SK-N-SH (cell line): Measurements from ENCODE around the gene TSPAN31. TPM values are rescaled to one million over a fixed set of nuclear protein-coding genes. Genes with fewer than 3 reads are reported as not detected.

ENCODE experiments used
- CTCF ChIA-PET: fragments of 300-600, 350-600 bp; formaldehyde crosslinking; extraction: SDS; loops from one replicate; lab custom pipeline; 2021; lab: Yijun Ruan, JAX
- POLR2A ChIA-PET: fragments of 350-600 bp; sonication (Branson Sonifier 250); formaldehyde crosslinking; extraction: SDS; loops from one replicate; lab custom pipeline; 2020; ENCODE audit warnings: antibody characterized with exemption, inconsistent platforms; lab: Yijun Ruan, JAX
- DNase-seq: peaks from one replicate; pipeline ENCODE4 v3.0.0; 2012
- H2AFZ ChIP-seq: fragments of 200-600 bp; sonication (generic); 2 replicates; pipeline ENCODE4 v1.8.1; 2016; ENCODE audit warnings: antibody characterized with exemption, mild to moderate bottlenecking, low read depth
- H3F3A ChIP-seq: fragments of 200-600 bp; sonication (generic); replicated peaks from 2 replicates; pipeline ENCODE3; 2016; ENCODE audit warnings: antibody characterized with exemption, mild to moderate bottlenecking; ENCODE audit not compliant: insufficient read depth
- H3K27ac ChIP-seq, 2 experiments: fragments of 200-500 bp in 1 of 2; fragments of 200-600 bp in 1 of 2; sonication (Bioruptor generic) in 1 of 2; sonication (generic), shearing (Covaris generic) in 1 of 2; 2 replicates each; pipeline versions ENCODE4 v1.5.1 to v1.6.1; 2014 to 2016; ENCODE audit warnings: low read depth in 2 of 2, inconsistent platforms in 1 of 2, low read length in 1 of 2, mild to moderate bottlenecking in 1 of 2, mixed read lengths in 1 of 2
- H3K27me3 ChIP-seq: fragments of 200-600 bp; sonication (generic), shearing (Covaris generic); 2 replicates; pipeline ENCODE4 v1.6.1; 2016; ENCODE audit warnings: mixed run types; ENCODE audit not compliant: insufficient read depth
- H3K36me3 ChIP-seq, 2 experiments: fragments of 200-500 bp in 1 of 2; fragments of 200-600 bp in 1 of 2; sonication (Bioruptor generic) in 1 of 2; sonication (generic) in 1 of 2; replicated peaks in 1 of 2; 2 replicates each; pipeline versions ENCODE3 to v1.5.1; 2014 to 2016; ENCODE audit warnings: low read length in 1 of 2, mild to moderate bottlenecking in 1 of 2; ENCODE audit not compliant: insufficient read depth in 2 of 2, control insufficient read depth in 1 of 2
- H3K4me1 ChIP-seq, 2 experiments: fragments of 200-500 bp in 1 of 2; fragments of 200-600 bp in 1 of 2; sonication (Bioruptor generic) in 1 of 2; sonication (generic), shearing (Covaris generic) in 1 of 2; 2 replicates each; pipeline versions ENCODE4 v1.5.1 to v1.6.1; 2014 to 2016; ENCODE audit warnings: low read depth in 1 of 2, low read length in 1 of 2, mixed run types in 1 of 2; ENCODE audit not compliant: insufficient read depth in 2 of 2, control insufficient read depth in 1 of 2
- H3K4me2 ChIP-seq: fragments of 200-600 bp; sonication (generic), shearing (Covaris generic); 2 replicates; pipeline ENCODE4 v1.6.1; 2017; ENCODE audit warnings: mixed run types
- H3K4me3 ChIP-seq, 2 experiments: fragments of 200-500 bp in 1 of 2; fragments of 200-600 bp in 1 of 2; sonication (Bioruptor generic) in 1 of 2; sonication (generic), shearing (Covaris generic) in 1 of 2; 2 replicates each; pipeline versions ENCODE4 v1.5.1 to v1.8.1; 2014 to 2016; ENCODE audit warnings: low read depth in 2 of 2, inconsistent platforms in 1 of 2, low read length in 1 of 2, mild to moderate bottlenecking in 1 of 2, mixed read lengths in 1 of 2, moderate library complexity in 1 of 2
- H3K79me2 ChIP-seq: fragments of 200-600 bp; sonication (generic); 2 replicates; pipeline ENCODE4 v1.8.1; 2017; ENCODE audit warnings: mild to moderate bottlenecking; ENCODE audit not compliant: insufficient read depth
- H3K9ac ChIP-seq: fragments of 200-600 bp; sonication (generic); 2 replicates; pipeline ENCODE4 v1.6.1; 2017; ENCODE audit warnings: mixed run types
- H3K9me2 ChIP-seq: fragments of 200-600 bp; sonication (generic); 2 replicates; pipeline ENCODE4 v1.6.1; 2017; ENCODE audit warnings: mixed run types
- H3K9me3 ChIP-seq: fragments of 200-600 bp; sonication (generic); 2 replicates; pipeline ENCODE4 v1.6.1; 2017; ENCODE audit warnings: mixed run types, mild to moderate bottlenecking, moderate library complexity
- H4K20me1 ChIP-seq: fragments of 200-600 bp; sonication (generic); 2 replicates; pipeline ENCODE4 v1.6.1; 2017; ENCODE audit warnings: mild to moderate bottlenecking, mixed run types; ENCODE audit not compliant: insufficient read depth
- CHD2 ChIP-seq: fragments of 150-350 bp; IDR thresholded peaks from 2 replicates; pipeline ENCODE4 v1.6.1; 2018; ENCODE audit warnings: low read length; ENCODE audit not compliant: partially characterized antibody
- FOXJ3 ChIP-seq: sonication (generic); formaldehyde crosslinking; IDR thresholded peaks from 2 replicates; pipeline ENCODE4 v1.5.1; 2020; ENCODE audit warnings: mild to moderate bottlenecking, missing genetic modification reagents
- GABPA ChIP-seq: IDR thresholded peaks from 2 replicates; pipeline ENCODE4 v1.4.0; 2012; ENCODE audit warnings: low read depth, mild to moderate bottlenecking
- MXI1 ChIP-seq: IDR thresholded peaks from 2 replicates; pipeline ENCODE4 v1.6.1; 2012; ENCODE audit warnings: mild to moderate bottlenecking, low read depth, low read length, improper control_type of control experiment
- NFIC ChIP-seq: IDR thresholded peaks from 2 replicates; pipeline ENCODE4 v1.4.0; 2012; ENCODE audit warnings: borderline replicate concordance
- REST ChIP-seq: IDR thresholded peaks from 2 replicates; pipeline ENCODE4 v1.6.1; 2012; ENCODE audit warnings: mild to moderate bottlenecking, low read depth, low read length, moderate library complexity
- RFX5 ChIP-seq: IDR thresholded peaks from 2 replicates; pipeline ENCODE4 v1.6.1; 2012; ENCODE audit warnings: mild to moderate bottlenecking, improper control_type of control experiment, low read length
- RXRA ChIP-seq: IDR thresholded peaks from 2 replicates; pipeline ENCODE4 v1.4.0; 2012; ENCODE audit warnings: low read depth, mild to moderate bottlenecking, borderline replicate concordance
- SMC3 ChIP-seq: IDR thresholded peaks from 2 replicates; pipeline ENCODE4 v1.6.1; 2012; ENCODE audit warnings: low read depth, low read length, improper control_type of control experiment
- TAF1 ChIP-seq: IDR thresholded peaks from 2 replicates; pipeline ENCODE4 v1.6.1; 2012; ENCODE audit warnings: low read depth, mild to moderate bottlenecking, low read length, moderate library complexity, borderline replicate concordance
- TCF12 ChIP-seq: IDR thresholded peaks from 2 replicates; pipeline ENCODE4 v1.4.0; 2012
- YY1 ChIP-seq: IDR thresholded peaks from 2 replicates; pipeline ENCODE4 v1.4.0; 2012; ENCODE audit warnings: low read depth, mild to moderate bottlenecking
- WGBS: methylation state at CpG from one replicate; pipeline ENCODE4 v1.1.6; 2017; ENCODE audit warnings: low lambda C conversion rate; 5-methylcytosine and 5-hydroxymethylcytosine counted together
- polyA plus RNA-seq, 3 experiments: library from polyadenylated mRNA; depleted of rRNA; stranded (reverse); fragments of >200 nt; gene quantifications; 2 replicates each; pipeline ENCODE4 v1.2.3, GENCODE V29; 2012
- TF ChIP-seq, protein P1 (sequence below): fragments of 200-600 bp; sonication (generic); IDR thresholded peaks from 2 replicates; pipeline ENCODE4 v1.6.1; 2017; ENCODE audit warnings: antibody characterized with exemption, mild to moderate bottlenecking, moderate library complexity
- TF ChIP-seq, protein P2 (sequence below): IDR thresholded peaks from 2 replicates; pipeline ENCODE4 v1.4.0; 2012; ENCODE audit warnings: low read depth, borderline replicate concordance
- TF ChIP-seq, protein P3 (sequence below): IDR thresholded peaks from 2 replicates; pipeline ENCODE4 v1.4.0; 2012; ENCODE audit warnings: low read depth, borderline replicate concordance

The TSPAN31 gene
- polyA plus RNA-seq, 1 of the 3 experiments (the other 2 are of a cell fraction) = 36.8 TPM

DNA sequence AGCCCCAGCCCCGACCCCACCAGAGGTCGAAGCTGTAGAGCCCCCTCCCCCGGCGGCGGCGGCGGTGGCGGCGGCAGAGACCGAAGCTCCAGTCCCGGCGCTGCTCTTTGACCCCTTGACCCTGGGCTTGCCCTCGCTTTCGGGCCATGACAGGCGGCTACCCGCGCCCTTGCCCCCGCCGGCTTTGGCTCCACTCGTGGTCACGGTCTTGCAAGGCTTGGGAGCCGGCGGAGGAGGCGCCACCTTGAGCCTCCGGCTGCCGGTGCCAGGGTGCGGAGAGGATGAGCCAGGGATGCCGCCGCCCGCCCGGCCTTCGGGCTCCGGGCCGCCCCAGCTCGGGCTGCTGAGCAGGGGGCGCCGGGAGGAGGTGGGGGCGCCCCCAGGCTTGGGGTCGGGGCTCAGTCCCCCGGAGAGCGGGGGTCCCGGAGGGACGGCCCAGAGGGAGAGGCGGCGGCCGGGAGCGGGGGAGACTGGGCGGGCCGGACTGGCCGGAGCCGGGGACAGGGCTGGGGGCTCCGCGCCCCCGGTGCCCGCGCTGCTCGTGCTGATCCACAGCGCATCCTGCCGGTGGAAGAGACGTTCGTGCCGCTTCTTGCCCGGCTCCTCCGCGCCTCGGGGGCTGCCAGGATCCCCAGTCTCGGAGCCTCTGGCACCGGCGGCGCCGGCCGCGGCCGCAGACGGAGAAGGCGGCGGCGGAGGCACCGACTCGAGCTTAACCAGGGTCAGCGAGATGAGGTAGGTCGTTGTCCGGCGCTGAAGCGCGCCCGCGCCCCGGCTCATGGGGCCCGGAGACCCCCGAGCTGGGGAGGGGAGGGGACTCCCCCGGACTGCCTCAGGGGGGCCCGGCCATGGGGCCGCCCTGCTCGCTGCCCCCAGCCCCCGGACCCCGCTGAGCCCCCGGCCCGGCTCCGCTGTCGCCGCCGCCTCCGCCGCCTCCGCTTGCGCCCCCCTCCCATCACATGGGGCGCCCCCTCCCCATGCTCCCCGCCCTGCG is 7.1 kb upstream of the TSPAN31 start:
- Histone ChIP-seq H3K9ac (peak overlapping the region; percentile 55), H3K4me3 (peak overlapping the region; percentile 63 to 68), H3K9me2 (no peaks in the 10 kb centered on the region), H3K79me2 (no peaks in the 10 kb centered on the region), H3K27me3 (no peaks in the 10 kb centered on the region), H3K27ac (no peak overlapping the region; a peak in 1 of 4 replicates), H4K20me1 (no peaks in the 10 kb centered on the region), H2AFZ (peak overlapping the region; percentile 59; the same call in 1 of the 2 replicates), H3F3A (peaks cover 18% of the 10 kb centered on the region), H3K4me2 (peak overlapping the region; percentile 87), H3K9me3 (no peaks in the 10 kb centered on the region), H3K36me3 (peaks cover 0 to 2% of the 10 kb centered on the region in 2 experiments), H3K4me1 (peaks cover 0 to 29% of the 10 kb centered on the region in 2 experiments; a peak in 2 of 4 replicates)
- ChIA-PET CTCF (interaction anchor here (0.7 to 7.1 kb wide), 17 partner anchors 13 to 168 kb away, joined by 3 to 133 read pairs (median 5); partner anchors contain the start of genes B4GALNT1, CDK4 and CYP27B1), POLR2A (interaction anchor here (0.5 to 2.6 kb wide), 3 partner anchors 12 to 249 kb away, joined by 3 to 21 read pairs (median 5); partner anchors contain the start of gene CDK4)
- DNase-seq = peak; percentile 84
- 44% methylated on average over 16 of the region's 110 CpGs for WGBS
- no peak for TF ChIP-seq CHD2
- TF ChIP-seq RFX5 = no peak
- no peak for TF ChIP-seq MXI1
- TF ChIP-seq, protein P1, sequence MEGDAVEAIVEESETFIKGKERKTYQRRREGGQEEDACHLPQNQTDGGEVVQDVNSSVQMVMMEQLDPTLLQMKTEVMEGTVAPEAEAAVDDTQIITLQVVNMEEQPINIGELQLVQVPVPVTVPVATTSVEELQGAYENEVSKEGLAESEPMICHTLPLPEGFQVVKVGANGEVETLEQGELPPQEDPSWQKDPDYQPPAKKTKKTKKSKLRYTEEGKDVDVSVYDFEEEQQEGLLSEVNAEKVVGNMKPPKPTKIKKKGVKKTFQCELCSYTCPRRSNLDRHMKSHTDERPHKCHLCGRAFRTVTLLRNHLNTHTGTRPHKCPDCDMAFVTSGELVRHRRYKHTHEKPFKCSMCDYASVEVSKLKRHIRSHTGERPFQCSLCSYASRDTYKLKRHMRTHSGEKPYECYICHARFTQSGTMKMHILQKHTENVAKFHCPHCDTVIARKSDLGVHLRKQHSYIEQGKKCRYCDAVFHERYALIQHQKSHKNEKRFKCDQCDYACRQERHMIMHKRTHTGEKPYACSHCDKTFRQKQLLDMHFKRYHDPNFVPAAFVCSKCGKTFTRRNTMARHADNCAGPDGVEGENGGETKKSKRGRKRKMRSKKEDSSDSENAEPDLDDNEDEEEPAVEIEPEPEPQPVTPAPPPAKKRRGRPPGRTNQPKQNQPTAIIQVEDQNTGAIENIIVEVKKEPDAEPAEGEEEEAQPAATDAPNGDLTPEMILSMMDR = peak; percentile 49
- TF ChIP-seq YY1 = no peak

DNA sequence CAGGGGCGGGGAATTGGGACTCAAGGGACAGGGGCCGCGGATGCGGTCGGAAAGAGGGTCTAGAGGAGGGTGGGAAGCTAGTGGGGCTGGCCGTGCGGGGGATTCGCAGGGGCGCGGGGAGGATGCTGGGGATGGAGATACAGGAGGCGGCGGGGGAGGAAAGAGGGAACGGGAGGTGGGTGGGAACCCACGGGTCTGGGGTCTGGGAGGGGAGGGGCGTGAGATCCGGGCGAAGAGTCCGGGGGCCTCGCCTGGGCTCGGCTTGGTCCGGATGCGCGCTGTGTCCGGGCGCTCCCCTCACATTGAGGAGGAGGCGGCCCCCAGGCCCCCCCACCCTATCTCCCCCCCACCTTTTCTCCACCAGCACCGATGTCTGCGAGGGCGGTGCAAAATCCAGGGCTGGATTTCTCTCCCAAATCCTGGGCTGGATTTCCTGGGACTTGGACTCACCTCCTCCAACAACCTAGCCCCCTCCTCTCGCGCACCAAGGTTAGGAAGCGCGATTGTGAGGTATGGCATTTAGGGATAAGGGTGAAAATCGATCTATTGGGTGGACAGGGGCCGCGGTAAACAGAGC is 6.1 kb upstream of the TSPAN31 start, which contains the start of gene AGAP2:
Gene AGAP2, minus strand, starts transcription at position 82 of the 577 bp plus-strand sequence. CDS start 496 bp downstream, outside the sequence.
- H3K36me3 ChIP-seq = peaks cover 0 to 2% of the 10 kb centered on the region in 2 experiments
- no peaks in the 10 kb centered on the region for H4K20me1 ChIP-seq
- H3K4me3 ChIP-seq = peak within 1 kb of the TSS; percentile 63 to 68
- H3K9me2 ChIP-seq = no peaks in the 10 kb centered on the region
- POLR2A ChIA-PET = no interaction called here
- H3K4me1 ChIP-seq = peaks cover 0 to 29% of the 10 kb centered on the region in 2 experiments; a peak in 2 of 4 replicates
- peak; percentile 91 for DNase-seq
- H2AFZ ChIP-seq = peak within 1 kb of the TSS; percentile 63; the same call in 1 of the 2 replicates
- H3K27ac ChIP-seq = peak within 1 kb of the TSS in 1 of 2 experiments; percentile 78; a peak in 2 of 4 replicates
- no peaks in the 10 kb centered on the region for H3K27me3 ChIP-seq
- no peaks in the 10 kb centered on the region for H3K9me3 ChIP-seq
- peaks cover 17% of the 10 kb centered on the region for H3F3A ChIP-seq
- 3% methylated on average over 34 of the region's 36 CpGs for WGBS
- H3K79me2 ChIP-seq = no peaks in the 10 kb centered on the region
- H3K4me2 ChIP-seq = peak within 1 kb of the TSS; percentile 87
- CTCF ChIA-PET = interaction anchor here (0.8 to 7.1 kb wide), 7 partner anchors 12 to 156 kb away, joined by 3 to 133 read pairs (median 5); partner anchors contain the start of gene B4GALNT1
- H3K9ac ChIP-seq = peak within 1 kb of the TSS; percentile 55
- TF ChIP-seq YY1 (peak; percentile 69; the same call in 1 of the 2 replicates), NFIC (no peak), TAF1 (peak; percentile 16; the same call in 1 of the 2 replicates), TCF12 (no peak), SMC3 (no peak), RXRA (no peak), REST (no peak), FOXJ3 (no peak), RFX5 (peak; percentile 81), GABPA (no peak)
- TF ChIP-seq, protein P2, sequence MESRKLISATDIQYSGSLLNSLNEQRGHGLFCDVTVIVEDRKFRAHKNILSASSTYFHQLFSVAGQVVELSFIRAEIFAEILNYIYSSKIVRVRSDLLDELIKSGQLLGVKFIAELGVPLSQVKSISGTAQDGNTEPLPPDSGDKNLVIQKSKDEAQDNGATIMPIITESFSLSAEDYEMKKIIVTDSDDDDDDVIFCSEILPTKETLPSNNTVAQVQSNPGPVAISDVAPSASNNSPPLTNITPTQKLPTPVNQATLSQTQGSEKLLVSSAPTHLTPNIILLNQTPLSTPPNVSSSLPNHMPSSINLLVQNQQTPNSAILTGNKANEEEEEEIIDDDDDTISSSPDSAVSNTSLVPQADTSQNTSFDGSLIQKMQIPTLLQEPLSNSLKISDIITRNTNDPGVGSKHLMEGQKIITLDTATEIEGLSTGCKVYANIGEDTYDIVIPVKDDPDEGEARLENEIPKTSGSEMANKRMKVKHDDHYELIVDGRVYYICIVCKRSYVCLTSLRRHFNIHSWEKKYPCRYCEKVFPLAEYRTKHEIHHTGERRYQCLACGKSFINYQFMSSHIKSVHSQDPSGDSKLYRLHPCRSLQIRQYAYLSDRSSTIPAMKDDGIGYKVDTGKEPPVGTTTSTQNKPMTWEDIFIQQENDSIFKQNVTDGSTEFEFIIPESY = no peak
- TF ChIP-seq, protein P3, sequence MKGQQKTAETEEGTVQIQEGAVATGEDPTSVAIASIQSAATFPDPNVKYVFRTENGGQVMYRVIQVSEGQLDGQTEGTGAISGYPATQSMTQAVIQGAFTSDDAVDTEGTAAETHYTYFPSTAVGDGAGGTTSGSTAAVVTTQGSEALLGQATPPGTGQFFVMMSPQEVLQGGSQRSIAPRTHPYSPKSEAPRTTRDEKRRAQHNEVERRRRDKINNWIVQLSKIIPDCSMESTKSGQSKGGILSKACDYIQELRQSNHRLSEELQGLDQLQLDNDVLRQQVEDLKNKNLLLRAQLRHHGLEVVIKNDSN = no peak
